Measurements from ENCODE around the gene CMTM1. TPM values are rescaled to one million over a fixed set of nuclear protein-coding genes. Genes with fewer than 3 reads are reported as not detected.

CMTM1 gene
- total RNA-seq, 1 donor from 2014 or later, result 6.3 TPM

- H3K27ac Mint-ChIP-seq (ENCODE audit: unreplicated experiment), result peak overlapping the region; percentile 23
- TF ChIP-seq CTCF (IDR thresholded peaks at IDR 0.05), result no peak
- no peak for DNase-seq (ENCODE audit: low spot score)
- peaks cover 5% of the 10 kb centered on the region for H3K36me3 Mint-ChIP-seq (ENCODE audit: low read depth)
- H3K27me3 Mint-ChIP-seq (ENCODE audit: low read depth), result no peaks in the 10 kb centered on the region
- H3K9me3 Mint-ChIP-seq (ENCODE audit: low read depth), result no peaks in the 10 kb centered on the region
- peaks cover 70% of the 10 kb centered on the region for H3K4me1 Mint-ChIP-seq (ENCODE audit: low read depth)
- no peak overlapping the region for H3K4me3 Mint-ChIP-seq (ENCODE audit: unreplicated experiment)
Observed at GRCh38 chr16:66519482-66520373, 46.5 kb upstream of the CMTM1 start.

GRCh38 chr16:66520406-66521170, 45.7 kb upstream of the CMTM1 start:
- Mint-ChIP-seq H3K9me3 (ENCODE audit: low read depth) (no peaks in the 10 kb centered on the region), H3K36me3 (ENCODE audit: low read depth) (peaks cover 2% of the 10 kb centered on the region), H3K27ac (ENCODE audit: unreplicated experiment) (peak overlapping the region; percentile 23), H3K27me3 (ENCODE audit: low read depth) (no peaks in the 10 kb centered on the region), H3K4me1 (ENCODE audit: low read depth) (peaks cover 65% of the 10 kb centered on the region), H3K4me3 (ENCODE audit: unreplicated experiment) (no peak overlapping the region)
- no peak for DNase-seq (ENCODE audit: low spot score)
- no peak for TF ChIP-seq CTCF (IDR thresholded peaks at IDR 0.05)

GRCh38 chr16:66521252-66521713, 45.0 kb upstream of the CMTM1 start:
- Mint-ChIP-seq H3K27me3 (ENCODE audit: low read depth) (no peaks in the 10 kb centered on the region), H3K36me3 (ENCODE audit: low read depth) (peaks cover 7% of the 10 kb centered on the region), H3K9me3 (ENCODE audit: low read depth) (no peaks in the 10 kb centered on the region), H3K4me1 (ENCODE audit: low read depth) (peaks cover 62% of the 10 kb centered on the region), H3K27ac (ENCODE audit: unreplicated experiment) (peak overlapping the region; percentile 95), H3K4me3 (ENCODE audit: unreplicated experiment) (no peak overlapping the region)
- DNase-seq (ENCODE audit: low spot score), result no peak
- TF ChIP-seq CTCF (IDR thresholded peaks at IDR 0.05), result no peak

GRCh38 chr16:66521951-66522771, 44.1 kb upstream of the CMTM1 start:
- TF ChIP-seq CTCF (IDR thresholded peaks at IDR 0.05), result no peak
- no peak for DNase-seq (ENCODE audit: low spot score)
- H3K9me3 Mint-ChIP-seq (ENCODE audit: low read depth), result no peaks in the 10 kb centered on the region
- H3K27me3 Mint-ChIP-seq (ENCODE audit: low read depth), result no peaks in the 10 kb centered on the region
- peaks cover 7% of the 10 kb centered on the region for H3K36me3 Mint-ChIP-seq (ENCODE audit: low read depth)
- peaks cover 53% of the 10 kb centered on the region for H3K4me1 Mint-ChIP-seq (ENCODE audit: low read depth)
- H3K27ac Mint-ChIP-seq (ENCODE audit: unreplicated experiment), result peak overlapping the region; percentile 95
- H3K4me3 Mint-ChIP-seq (ENCODE audit: unreplicated experiment), result no peak overlapping the region
